Astrocyte (in vitro differentiated cells and primary cell): Measurements from ENCODE around the gene GPR75. TPM values are rescaled to one million over a fixed set of nuclear protein-coding genes. Genes with fewer than 3 reads are reported as not detected.
"Not testable (repeated sequence)": the region's sequence is repeated elsewhere in the genome, so short reads cannot be mapped to it uniquely, and the experiment has no call there.

ENCODE experiments used
- DNase-seq: peaks from one replicate; pipeline ENCODE4 v3.0.0-alpha.2; 2010; ENCODE audit warnings: low read depth
- FAIRE-seq: peaks from 2 replicates; lab custom pipeline; 2011; peaks lifted over from hg19 to GRCh38; lab: Jason Lieb, UNC
- H2AFZ ChIP-seq: 2 replicates; pipeline ENCODE4 v1.6.0; 2012; ENCODE audit warnings: low read depth, low read length, inconsistent platforms
- H3K27ac ChIP-seq: 2 replicates; pipeline ENCODE4 v1.5.1; 2011; ENCODE audit warnings: low read depth, low read length, inconsistent platforms
- H3K27me3 ChIP-seq: 2 replicates; pipeline ENCODE4 v1.6.0; 2011; ENCODE audit warnings: low read length, inconsistent platforms; ENCODE audit not compliant: insufficient read depth
- H3K36me3 ChIP-seq: 2 replicates; pipeline ENCODE4 v1.5.1; 2011; ENCODE audit warnings: low read length, inconsistent platforms; ENCODE audit not compliant: insufficient read depth
- H3K4me1 ChIP-seq: 2 replicates; pipeline ENCODE4 v1.5.1; 2011; ENCODE audit warnings: low read length, inconsistent platforms; ENCODE audit not compliant: insufficient read depth
- H3K4me2 ChIP-seq: 2 replicates; pipeline ENCODE4 v1.6.0; 2012; ENCODE audit warnings: low read length, inconsistent platforms
- H3K4me3 ChIP-seq: 2 replicates; pipeline ENCODE4 v1.5.1; 2011; ENCODE audit warnings: low read depth, mild to moderate bottlenecking, low read length, inconsistent platforms; ENCODE audit not compliant: insufficient read depth
- H3K79me2 ChIP-seq: 2 replicates; pipeline ENCODE4 v1.6.0; 2012; ENCODE audit warnings: mild to moderate bottlenecking, low read length, inconsistent platforms; ENCODE audit not compliant: insufficient read depth
- H3K9ac ChIP-seq: 2 replicates; pipeline ENCODE4 v1.6.0; 2012; ENCODE audit warnings: mild to moderate bottlenecking, low read length, inconsistent platforms
- H3K9me3 ChIP-seq: 2 replicates; pipeline ENCODE4 v1.5.1; 2012; ENCODE audit warnings: low read depth, mild to moderate bottlenecking, low read length, inconsistent platforms; ENCODE audit not compliant: insufficient read depth
- H4K20me1 ChIP-seq: 2 replicates; pipeline ENCODE4 v1.6.0; 2012; ENCODE audit warnings: low read length, inconsistent platforms; ENCODE audit not compliant: insufficient read depth
- H3K27ac Mint-ChIP-seq: one replicate; pipeline ENCODE4 v1.8.0; 2021; ENCODE audit warnings: mild to moderate bottlenecking, mixed read lengths; ENCODE audit not compliant: unreplicated experiment
- H3K27me3 Mint-ChIP-seq: one replicate; pipeline ENCODE4 v1.8.0; 2021; ENCODE audit warnings: low read depth, mixed read lengths; ENCODE audit not compliant: unreplicated experiment
- H3K36me3 Mint-ChIP-seq: one replicate; pipeline ENCODE4 v1.8.0; 2021; ENCODE audit warnings: low read depth, mixed read lengths; ENCODE audit not compliant: unreplicated experiment
- H3K4me1 Mint-ChIP-seq: one replicate; pipeline ENCODE4 v1.8.0; 2021; ENCODE audit warnings: low read depth, mixed read lengths; ENCODE audit not compliant: unreplicated experiment
- H3K4me3 Mint-ChIP-seq: one replicate; pipeline ENCODE4 v1.8.0; 2021; ENCODE audit warnings: mild to moderate bottlenecking, moderate library complexity, mixed read lengths; ENCODE audit not compliant: unreplicated experiment
- H3K9me3 Mint-ChIP-seq: one replicate; pipeline ENCODE4 v1.8.0; 2021; ENCODE audit warnings: mild to moderate bottlenecking, mixed read lengths; ENCODE audit not compliant: unreplicated experiment
- EZH2 ChIP-seq: IDR thresholded peaks from 2 replicates; pipeline ENCODE4 v1.6.1; 2012; ENCODE audit warnings: mild to moderate bottlenecking, low read length, inconsistent platforms; ENCODE audit not compliant: insufficient read depth
- total RNA-seq: library from RNA; stranded (reverse); gene quantifications from 2 replicates; pipeline ENCODE4 v1.2.1, GENCODE V29; 2021
- TF ChIP-seq, protein P1 (sequence below): IDR thresholded peaks from 2 replicates; pipeline ENCODE4 v1.5.1; 2011; ENCODE audit warnings: low read depth, mild to moderate bottlenecking, inconsistent platforms, low read length, moderate library complexity; ENCODE audit not compliant: insufficient read depth

The GPR75 gene
- total RNA-seq, 1 donor from 2014 or later = 5.0 TPM

DNA sequence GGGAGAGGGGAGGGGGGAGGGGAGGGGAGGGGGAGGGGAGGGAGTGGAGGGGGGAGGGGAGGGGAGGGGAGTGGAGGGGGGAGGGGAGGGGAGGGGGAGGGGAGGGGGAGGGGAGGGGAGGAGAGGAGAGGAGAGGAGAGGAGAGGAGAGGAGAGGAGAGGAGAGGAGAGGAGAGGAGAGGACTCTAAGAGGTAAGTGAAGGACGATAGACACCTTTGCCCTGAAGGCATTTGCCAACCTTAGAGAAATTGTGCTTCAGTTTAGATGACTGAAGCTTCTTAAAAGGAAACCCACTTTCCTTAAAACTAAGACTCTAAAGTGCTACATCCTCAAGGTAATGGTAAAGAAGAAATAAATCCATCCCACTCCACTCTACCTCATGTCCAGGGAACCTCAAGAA, 19.2 kb downstream of the GPR75 start:
- Mint-ChIP-seq H3K27me3 (no peaks in the 10 kb centered on the region), H3K36me3 (peaks cover 3% of the 10 kb centered on the region), H3K27ac (no peak overlapping the region), H3K9me3 (peaks cover 4% of the 10 kb centered on the region), H3K4me3 (no peak overlapping the region), H3K4me1 (no peaks in the 10 kb centered on the region)
- no peaks in the 10 kb centered on the region for H3K36me3 ChIP-seq
- no peaks in the 10 kb centered on the region for H3K4me1 ChIP-seq
- H3K9ac ChIP-seq = no peak overlapping the region
- no peaks in the 10 kb centered on the region for H3K27me3 ChIP-seq
- no peak for TF ChIP-seq EZH2
- TF ChIP-seq, protein P1, sequence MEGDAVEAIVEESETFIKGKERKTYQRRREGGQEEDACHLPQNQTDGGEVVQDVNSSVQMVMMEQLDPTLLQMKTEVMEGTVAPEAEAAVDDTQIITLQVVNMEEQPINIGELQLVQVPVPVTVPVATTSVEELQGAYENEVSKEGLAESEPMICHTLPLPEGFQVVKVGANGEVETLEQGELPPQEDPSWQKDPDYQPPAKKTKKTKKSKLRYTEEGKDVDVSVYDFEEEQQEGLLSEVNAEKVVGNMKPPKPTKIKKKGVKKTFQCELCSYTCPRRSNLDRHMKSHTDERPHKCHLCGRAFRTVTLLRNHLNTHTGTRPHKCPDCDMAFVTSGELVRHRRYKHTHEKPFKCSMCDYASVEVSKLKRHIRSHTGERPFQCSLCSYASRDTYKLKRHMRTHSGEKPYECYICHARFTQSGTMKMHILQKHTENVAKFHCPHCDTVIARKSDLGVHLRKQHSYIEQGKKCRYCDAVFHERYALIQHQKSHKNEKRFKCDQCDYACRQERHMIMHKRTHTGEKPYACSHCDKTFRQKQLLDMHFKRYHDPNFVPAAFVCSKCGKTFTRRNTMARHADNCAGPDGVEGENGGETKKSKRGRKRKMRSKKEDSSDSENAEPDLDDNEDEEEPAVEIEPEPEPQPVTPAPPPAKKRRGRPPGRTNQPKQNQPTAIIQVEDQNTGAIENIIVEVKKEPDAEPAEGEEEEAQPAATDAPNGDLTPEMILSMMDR = no peak
- no peak overlapping the region for H3K4me3 ChIP-seq
- H3K4me2 ChIP-seq = no peak overlapping the region
- H4K20me1 ChIP-seq = no peaks in the 10 kb centered on the region
- no peaks in the 10 kb centered on the region for H3K9me3 ChIP-seq
- H3K27ac ChIP-seq = no peak overlapping the region
- FAIRE-seq (no peak), DNase-seq (no peak)
- H2AFZ ChIP-seq = no peak overlapping the region
- H3K79me2 ChIP-seq = no peaks in the 10 kb centered on the region

DNA sequence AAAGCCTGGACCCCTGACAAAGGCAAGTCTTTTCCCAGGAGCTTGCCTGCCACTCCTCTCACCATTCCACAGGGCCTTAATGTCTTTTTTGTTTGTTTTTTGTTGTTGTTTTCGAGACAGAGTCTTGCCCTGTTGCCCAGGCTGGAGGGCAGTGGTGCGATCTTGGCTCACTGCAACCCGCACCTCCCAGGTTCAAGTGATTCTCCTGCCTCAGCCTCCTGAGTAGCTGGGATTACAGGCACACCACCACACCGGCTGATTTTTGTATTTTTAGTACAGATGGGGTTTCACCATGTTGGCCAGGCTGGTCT, 29.8 kb downstream of the GPR75 start:
- not testable (repeated sequence) for H3K4me3 ChIP-seq, H3K4me2 ChIP-seq, H3K27me3 ChIP-seq, H3K79me2 ChIP-seq, H4K20me1 ChIP-seq, H3K9me3 Mint-ChIP-seq, H3K27me3 Mint-ChIP-seq, H3K27ac Mint-ChIP-seq, H3K36me3 Mint-ChIP-seq, H3K4me1 Mint-ChIP-seq, H3K27ac ChIP-seq, H3K36me3 ChIP-seq, H3K9ac ChIP-seq, H3K9me3 ChIP-seq, H2AFZ ChIP-seq, DNase-seq, H3K4me1 ChIP-seq, FAIRE-seq, H3K4me3 Mint-ChIP-seq

DNA sequence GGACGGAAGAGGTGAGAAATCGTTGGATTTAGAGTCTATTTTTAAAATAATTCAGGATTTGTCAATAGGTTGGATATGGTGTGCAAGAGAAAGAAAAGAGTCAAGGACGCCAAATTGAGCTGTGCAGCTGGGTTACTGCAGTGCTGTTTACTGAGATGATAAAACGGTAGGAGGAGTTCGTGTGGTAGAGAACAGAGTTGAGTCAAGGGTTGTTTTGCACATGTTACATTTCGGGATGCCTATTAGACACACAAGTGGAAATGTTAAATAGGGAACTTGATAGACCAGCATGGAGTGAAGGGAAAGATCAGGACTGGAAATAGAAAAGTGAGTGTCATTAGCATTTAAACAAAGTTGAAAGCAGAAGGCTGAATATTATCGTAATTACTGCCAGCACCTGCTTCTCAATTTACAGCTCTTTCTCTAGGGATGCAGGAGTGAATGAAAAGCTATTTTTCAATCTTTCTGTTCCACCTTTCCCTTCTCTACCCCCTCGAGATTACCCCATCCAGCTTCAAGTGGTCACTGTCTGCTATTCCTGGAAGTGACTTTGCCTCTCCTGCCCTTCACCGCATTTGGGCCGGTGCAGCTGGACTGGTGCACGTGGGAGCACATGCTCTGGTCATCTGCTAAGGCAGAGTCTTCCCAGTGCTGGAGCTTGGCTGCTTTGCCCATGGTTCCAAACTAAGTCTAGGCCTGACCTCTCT, 30.3 kb downstream of the GPR75 start:
- Mint-ChIP-seq H3K9me3 (no peaks in the 10 kb centered on the region), H3K27ac (no peak overlapping the region), H3K27me3 (no peaks in the 10 kb centered on the region), H3K36me3 (peaks cover 4% of the 10 kb centered on the region), H3K4me1 (peaks cover 6% of the 10 kb centered on the region), H3K4me3 (no peak overlapping the region)
- H4K20me1 ChIP-seq = no peaks in the 10 kb centered on the region
- no peaks in the 10 kb centered on the region for H3K79me2 ChIP-seq
- no peak overlapping the region for H3K27ac ChIP-seq
- no peak overlapping the region for H3K4me3 ChIP-seq
- TF ChIP-seq EZH2 = no peak
- TF ChIP-seq, protein P1 = no peak
- H3K4me2 ChIP-seq = no peak overlapping the region
- H3K27me3 ChIP-seq = no peaks in the 10 kb centered on the region
- FAIRE-seq (no peak), DNase-seq (no peak)
- H3K36me3 ChIP-seq = no peaks in the 10 kb centered on the region
- H2AFZ ChIP-seq = no peak overlapping the region
- H3K4me1 ChIP-seq = no peaks in the 10 kb centered on the region
- H3K9ac ChIP-seq = no peak overlapping the region
- H3K9me3 ChIP-seq = no peaks in the 10 kb centered on the region
